MCF 10A (cell line): ENCODE results near the gene MATCAP1. TPM values are rescaled to one million over a fixed set of nuclear protein-coding genes. Genes with fewer than 3 reads are reported as not detected.

ENCODE experiments used
- BruUV-seq: library from RNA; stranded (reverse); fragments of 400-500 nt; replicated peaks from 2 replicates; lab custom pipeline; 2021; lab: Mats Ljungman, UMichigan
- CTCF ChIA-PET: fragments of 300-600 bp; sonication (Branson Sonifier 250); formaldehyde crosslinking; extraction: SDS; loops from one replicate; lab custom pipeline; 2021; ENCODE audit warnings: antibody characterized with exemption, inconsistent platforms; lab: Yijun Ruan, JAX
- POLR2A ChIA-PET: fragments of 300-600, 350-650 bp; sonication (Branson Sonifier 250); formaldehyde crosslinking; extraction: SDS; loops from one replicate; lab custom pipeline; 2020; ENCODE audit warnings: antibody characterized with exemption, inconsistent platforms; lab: Yijun Ruan, JAX
- DNase-seq: peaks from one replicate; pipeline ENCODE4 v3.0.0-alpha.2; 2018; ENCODE audit not compliant: unreplicated experiment
- H3K27ac Mint-ChIP-seq: one replicate; pipeline ENCODE4 v1.8.0; 2022; ENCODE audit warnings: mild to moderate bottlenecking, low read depth, mixed read lengths; ENCODE audit not compliant: unreplicated experiment
- H3K27me3 Mint-ChIP-seq: one replicate; pipeline ENCODE4 v1.8.0; 2022; ENCODE audit warnings: mixed read lengths; ENCODE audit not compliant: insufficient read depth, unreplicated experiment
- H3K36me3 Mint-ChIP-seq: one replicate; pipeline ENCODE4 v1.8.0; 2022; ENCODE audit warnings: mild to moderate bottlenecking, moderate library complexity, mixed read lengths; ENCODE audit not compliant: insufficient read depth, unreplicated experiment
- H3K4me1 Mint-ChIP-seq: one replicate; pipeline ENCODE4 v1.8.0; 2022; ENCODE audit warnings: mixed read lengths; ENCODE audit not compliant: insufficient read depth, unreplicated experiment
- H3K4me3 Mint-ChIP-seq: one replicate; pipeline ENCODE4 v1.8.0; 2022; ENCODE audit warnings: mild to moderate bottlenecking, moderate library complexity, mixed read lengths; ENCODE audit not compliant: unreplicated experiment
- H3K9me3 Mint-ChIP-seq: one replicate; pipeline ENCODE4 v1.8.0; 2022; ENCODE audit warnings: mixed read lengths; ENCODE audit not compliant: unreplicated experiment
- CTCF ChIP-seq: fragments of 200-600 bp; IDR thresholded peaks from one replicate; pipeline ENCODE4 v1.8.0; 2022; ENCODE audit warnings: antibody characterized with exemption, mild to moderate bottlenecking; ENCODE audit not compliant: unreplicated experiment
- intact Hi-C: fragments of 100-400 bp; cut with micrococcal nuclease; formaldehyde crosslinking; loops from 2 replicates; pipeline ENCODE4 v1.14.1; 2022
- total RNA-seq: library from RNA; stranded (reverse); gene quantifications from 2 replicates; pipeline ENCODE4 v1.2.3, GENCODE V29; 2022

MATCAP1 gene
- total RNA-seq, 1 experiment from 2014 or later, result 18.1 TPM

GRCh38 chr16:67142342-67142741 is 41.4 kb downstream of the MATCAP1 start:
- intact Hi-C loops, result no loop called here
- CTCF ChIA-PET, result interaction anchor here (0.6 to 1.4 kb wide), 5 partner anchors 17 to 171 kb away, joined by 3 to 4 read pairs (median 3); partner anchors contain the start of genes CES4A, FBXL8 and TRADD
- Mint-ChIP-seq H3K36me3 (peaks cover 77% of the 10 kb centered on the region), H3K9me3 (no peaks in the 10 kb centered on the region), H3K4me1 (peaks cover under 1% of the 10 kb centered on the region), H3K4me3 (no peak overlapping the region), H3K27me3 (no peaks in the 10 kb centered on the region), H3K27ac (no peak overlapping the region)
- BruUV-seq, result no TSS peak
- no peak for DNase-seq
- TF ChIP-seq CTCF, result no peak
- POLR2A ChIA-PET, result no interaction called here

- Mint-ChIP-seq H3K27ac (no peak overlapping the region), H3K9me3 (no peaks in the 10 kb centered on the region), H3K36me3 (peaks cover 77% of the 10 kb centered on the region), H3K4me3 (no peak overlapping the region), H3K27me3 (no peaks in the 10 kb centered on the region), H3K4me1 (no peaks in the 10 kb centered on the region)
- DNase-seq, result no peak
- no peak for TF ChIP-seq CTCF
- POLR2A ChIA-PET, result interaction anchor here (0.6 kb wide), 1 partner anchor 38 kb away, joined by 3 read pairs; no protein-coding TSS in a partner anchor
- no TSS peak for BruUV-seq
- intact Hi-C loops, result no loop called here
- CTCF ChIA-PET, result interaction anchor here (0.6 to 1.6 kb wide), 8 partner anchors 11 to 405 kb away, joined by 3 to 4 read pairs (median 4); no protein-coding TSS in a partner anchor
Observed at GRCh38 chr16:67141391-67141790, 42.4 kb downstream of the MATCAP1 start.

GRCh38 chr16:67137605-67138004 is 46.2 kb downstream of the MATCAP1 start:
- intact Hi-C loops, result no loop called here
- TF ChIP-seq CTCF, result no peak
- Mint-ChIP-seq H3K4me1 (no peaks in the 10 kb centered on the region), H3K9me3 (no peaks in the 10 kb centered on the region), H3K27ac (no peak overlapping the region), H3K4me3 (no peak overlapping the region), H3K36me3 (peaks cover 82% of the 10 kb centered on the region), H3K27me3 (no peaks in the 10 kb centered on the region)
- ChIA-PET POLR2A (interaction anchor here (0.7 to 1.4 kb wide), 2 partner anchors 22 to 568 kb away, joined by 3 to 5 read pairs; partner anchors contain the start of gene TRADD), CTCF (interaction anchor here (0.6 to 0.7 kb wide), 4 partner anchors 34 to 789 kb away, joined by 3 to 6 read pairs (median 4); no protein-coding TSS in a partner anchor)
- no peak for DNase-seq
- BruUV-seq, result no TSS peak

- H3K36me3 Mint-ChIP-seq, result peaks cover 55% of the 10 kb centered on the region
- ChIA-PET CTCF (interaction anchor here (1.0 to 1.7 kb wide), 5 partner anchors 12 to 144 kb away, joined by 3 to 6 read pairs (median 3); no protein-coding TSS in a partner anchor), POLR2A (no interaction called here)
- H3K4me1 Mint-ChIP-seq, result no peaks in the 10 kb centered on the region
- no TSS peak for BruUV-seq
- H3K9me3 Mint-ChIP-seq, result no peaks in the 10 kb centered on the region
- no peak for TF ChIP-seq CTCF
- H3K27me3 Mint-ChIP-seq, result no peaks in the 10 kb centered on the region
- DNase-seq, result no peak
- intact Hi-C loops, result no loop called here
- H3K4me3 Mint-ChIP-seq, result no peak overlapping the region
- no peak overlapping the region for H3K27ac Mint-ChIP-seq
Observed at GRCh38 chr16:67129422-67129821, 54.3 kb downstream of the MATCAP1 start.
